Caco-2 (cell line): Measurements from ENCODE around the gene MROH2A. TPM values are rescaled to one million over a fixed set of nuclear protein-coding genes. Genes with fewer than 3 reads are reported as not detected.
A peak's percentile ranks its signal among the peaks of the same experiment; 100 is the strongest.

Source experiments
- BruUV-seq: library from RNA; stranded (reverse); fragments of 400-500 nt; replicated peaks from 2 replicates; lab custom pipeline; 2021; lab: Mats Ljungman, UMichigan
- CTCF ChIA-PET: fragments of 300-600 bp; sonication (Branson Sonifier 250); formaldehyde crosslinking; loops from one replicate; lab custom pipeline; 2022; ENCODE audit warnings: antibody characterized with exemption; lab: Charles Lee
- POLR2A ChIA-PET: fragments of 300-600 bp; sonication (Branson Sonifier 250); formaldehyde crosslinking; loops from one replicate; lab custom pipeline; 2022; ENCODE audit warnings: antibody characterized with exemption; lab: Charles Lee
- DNase-seq, 2 experiments: peaks; one replicate each; pipeline versions ENCODE4 v3.0.0 to v3.0.0-alpha.2; 2020 to 2022
- H3K27me3 ChIP-seq: replicated peaks from 2 replicates; pipeline ENCODE4 v1.6.0; 2011; ENCODE audit warnings: low read length; ENCODE audit not compliant: control insufficient read depth, insufficient read depth
- H3K36me3 ChIP-seq: 2 replicates; pipeline ENCODE4 v1.5.1; 2011; ENCODE audit warnings: low read length; ENCODE audit not compliant: control insufficient read depth, insufficient read depth
- H3K4me1 ChIP-seq: fragments of 250-450 bp; sonication (Bioruptor Pico); 2 replicates; pipeline ENCODE4 v1.5.1; 2020; ENCODE audit warnings: mild to moderate bottlenecking
- H3K4me3 ChIP-seq: 2 replicates; pipeline ENCODE4 v1.5.1; 2011; ENCODE audit warnings: low read depth, mild to moderate bottlenecking, control low read depth, low read length
- H3K9me3 ChIP-seq: fragments of 250-450 bp; sonication (Bioruptor Pico); 2 replicates; pipeline ENCODE4 v1.5.1; 2020; ENCODE audit warnings: mild to moderate bottlenecking, moderate library complexity
- H3K27ac Mint-ChIP-seq: one replicate; pipeline ENCODE4 v1.8.0; 2022; ENCODE audit warnings: mixed read lengths; ENCODE audit not compliant: unreplicated experiment
- H3K27me3 Mint-ChIP-seq: one replicate; pipeline ENCODE4 v1.8.0; 2022; ENCODE audit warnings: mixed read lengths; ENCODE audit not compliant: insufficient read depth, unreplicated experiment
- H3K36me3 Mint-ChIP-seq: one replicate; pipeline ENCODE4 v1.8.0; 2022; ENCODE audit warnings: mild to moderate bottlenecking, mixed read lengths; ENCODE audit not compliant: insufficient read depth, unreplicated experiment
- H3K4me1 Mint-ChIP-seq: one replicate; pipeline ENCODE4 v1.8.0; 2022; ENCODE audit warnings: low read depth, mixed read lengths; ENCODE audit not compliant: unreplicated experiment
- H3K4me3 Mint-ChIP-seq: one replicate; pipeline ENCODE4 v1.8.0; 2022; ENCODE audit warnings: mild to moderate bottlenecking, moderate library complexity, mixed read lengths; ENCODE audit not compliant: unreplicated experiment
- H3K9me3 Mint-ChIP-seq: one replicate; pipeline ENCODE4 v1.8.0; 2022; ENCODE audit warnings: mixed read lengths; ENCODE audit not compliant: unreplicated experiment
- intact Hi-C: fragments of 100-400 bp; cut with micrococcal nuclease; formaldehyde crosslinking; loops from one replicate; pipeline ENCODE4 v1.10.0; 2022; ENCODE audit not compliant: unreplicated experiment
- total RNA-seq: library from RNA; stranded (reverse); gene quantifications from 2 replicates; pipeline ENCODE4 v1.2.3, GENCODE V29; 2022
- TF ChIP-seq, protein P1 (sequence below), 2 experiments: fragments of 200-600 bp in 1 of 2; IDR thresholded peaks; 1 replicate in 1 of 2; 2 replicates in 1 of 2; pipeline versions ENCODE4 v1.5.1 to v1.8.0; 2011 to 2022; ENCODE audit warnings: antibody characterized with exemption in 1 of 2, control low read depth in 1 of 2, inconsistent platforms in 1 of 2, low read depth in 1 of 2, low read length in 1 of 2, mild to moderate bottlenecking in 1 of 2, moderate library complexity in 1 of 2; ENCODE audit not compliant: insufficient read depth in 1 of 2, severe bottlenecking in 1 of 2, unreplicated experiment in 1 of 2

MROH2A gene
- total RNA-seq, 1 experiment from 2014 or later = not detected

DNA sequence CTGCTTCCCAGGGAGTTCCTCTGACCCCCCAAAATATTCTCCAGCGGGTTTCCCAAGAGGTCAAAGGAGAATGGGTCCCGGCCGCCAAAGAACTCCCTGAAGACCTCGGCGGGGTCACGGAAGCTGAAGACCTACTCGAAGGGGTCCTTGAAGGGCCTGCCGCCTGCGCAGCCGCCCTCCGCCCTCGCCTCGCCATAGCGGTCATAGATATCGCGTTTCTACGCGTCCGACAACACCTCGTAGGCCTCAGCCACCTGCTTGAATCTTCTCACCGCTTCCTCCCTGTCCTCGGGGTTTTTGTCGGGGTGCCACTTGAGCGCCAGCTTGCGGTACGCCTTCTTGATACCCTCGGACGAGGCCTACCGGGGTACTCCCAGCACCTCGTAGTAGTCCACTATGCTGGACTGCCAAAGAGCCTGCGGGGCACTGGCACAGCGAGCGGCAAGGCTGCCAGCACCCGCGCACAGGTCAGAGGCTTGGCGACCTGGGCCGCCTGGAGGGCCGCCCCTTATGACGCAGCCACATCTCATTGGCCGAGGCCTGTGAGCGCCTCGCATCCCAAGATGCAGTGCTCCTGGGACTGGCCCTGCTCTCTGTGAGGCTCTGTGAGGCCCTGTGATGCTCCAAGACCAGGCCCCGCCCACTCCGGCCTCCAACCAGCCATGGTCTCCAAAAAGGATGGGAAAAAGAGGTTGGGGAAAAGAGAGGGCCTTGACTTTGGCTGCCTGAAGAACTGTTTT, 23.1 kb upstream of the MROH2A start:
- POLR2A ChIA-PET = no interaction called here
- Histone ChIP-seq H3K9me3 (peaks cover 7% of the 10 kb centered on the region), H3K27me3 (no peaks in the 10 kb centered on the region), H3K4me1 (peaks cover 10% of the 10 kb centered on the region; the same call in 1 of the 2 replicates), H3K36me3 (no peaks in the 10 kb centered on the region), H3K4me3 (no peak overlapping the region)
- Mint-ChIP-seq H3K9me3 (peaks cover 17% of the 10 kb centered on the region), H3K4me3 (no peak overlapping the region), H3K36me3 (peaks cover 6% of the 10 kb centered on the region), H3K27me3 (no peaks in the 10 kb centered on the region), H3K27ac (no peak overlapping the region), H3K4me1 (peaks cover 14% of the 10 kb centered on the region)
- DNase-seq = no peak
- TF ChIP-seq, protein P1, sequence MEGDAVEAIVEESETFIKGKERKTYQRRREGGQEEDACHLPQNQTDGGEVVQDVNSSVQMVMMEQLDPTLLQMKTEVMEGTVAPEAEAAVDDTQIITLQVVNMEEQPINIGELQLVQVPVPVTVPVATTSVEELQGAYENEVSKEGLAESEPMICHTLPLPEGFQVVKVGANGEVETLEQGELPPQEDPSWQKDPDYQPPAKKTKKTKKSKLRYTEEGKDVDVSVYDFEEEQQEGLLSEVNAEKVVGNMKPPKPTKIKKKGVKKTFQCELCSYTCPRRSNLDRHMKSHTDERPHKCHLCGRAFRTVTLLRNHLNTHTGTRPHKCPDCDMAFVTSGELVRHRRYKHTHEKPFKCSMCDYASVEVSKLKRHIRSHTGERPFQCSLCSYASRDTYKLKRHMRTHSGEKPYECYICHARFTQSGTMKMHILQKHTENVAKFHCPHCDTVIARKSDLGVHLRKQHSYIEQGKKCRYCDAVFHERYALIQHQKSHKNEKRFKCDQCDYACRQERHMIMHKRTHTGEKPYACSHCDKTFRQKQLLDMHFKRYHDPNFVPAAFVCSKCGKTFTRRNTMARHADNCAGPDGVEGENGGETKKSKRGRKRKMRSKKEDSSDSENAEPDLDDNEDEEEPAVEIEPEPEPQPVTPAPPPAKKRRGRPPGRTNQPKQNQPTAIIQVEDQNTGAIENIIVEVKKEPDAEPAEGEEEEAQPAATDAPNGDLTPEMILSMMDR (IDR thresholded peaks at IDR 0.05; ENCODE audit: insufficient read depth in 1 of 2, low read depth in 1 of 2, low read length in 1 of 2, severe bottlenecking in 1 of 2, unreplicated experiment in 1 of 2) = no peak
- intact Hi-C loops = no loop called here
- no TSS peak for BruUV-seq
- CTCF ChIA-PET = no interaction called here

DNA sequence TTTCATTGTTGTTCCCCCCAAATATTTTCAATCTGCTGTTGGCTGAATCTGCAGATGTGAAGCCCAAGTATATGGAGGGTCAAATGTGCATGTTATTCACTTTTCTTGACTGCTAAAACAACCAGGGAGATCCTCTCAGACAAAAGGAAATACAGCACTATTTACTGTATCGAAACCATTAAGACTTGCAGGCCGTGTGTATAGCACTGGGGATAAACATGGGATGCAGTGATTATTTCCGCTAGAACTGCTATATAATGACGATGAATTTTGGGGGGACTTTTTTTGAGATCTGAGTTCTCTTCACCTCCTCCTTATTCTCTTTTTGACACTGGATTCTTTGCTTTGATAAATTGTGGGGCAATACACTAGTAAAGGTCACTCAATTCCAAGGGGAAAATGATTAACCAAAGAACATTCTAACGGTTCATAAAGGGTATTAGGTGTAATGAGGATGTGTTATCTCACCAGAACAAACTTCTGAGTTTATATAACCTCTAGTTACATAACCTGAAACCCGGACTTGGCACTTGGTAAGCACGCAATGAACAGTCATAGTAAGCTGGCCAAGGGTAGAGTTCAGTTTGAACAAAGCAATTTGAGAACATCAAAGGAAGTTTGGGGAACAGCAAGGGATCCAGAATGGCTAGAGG, 21.6 kb upstream of the MROH2A start:
- H3K27me3 Mint-ChIP-seq = no peaks in the 10 kb centered on the region
- H3K4me3 ChIP-seq = no peak overlapping the region
- POLR2A ChIA-PET = no interaction called here
- 0 out of 2 replicates have a peak, but pooled peaks cover 3% of the 10 kb centered on the region for H3K4me1 ChIP-seq
- no peaks in the 10 kb centered on the region for H3K9me3 ChIP-seq
- peak; percentile 22 to 51 for DNase-seq
- H3K4me3 Mint-ChIP-seq = no peak overlapping the region
- TF ChIP-seq, protein P1 (IDR thresholded peaks at IDR 0.05; ENCODE audit: insufficient read depth in 1 of 2, low read depth in 1 of 2, low read length in 1 of 2, severe bottlenecking in 1 of 2, unreplicated experiment in 1 of 2) = no peak
- no peaks in the 10 kb centered on the region for H3K36me3 ChIP-seq
- CTCF ChIA-PET = no interaction called here
- no peak overlapping the region for H3K27ac Mint-ChIP-seq
- peaks cover 11% of the 10 kb centered on the region for H3K4me1 Mint-ChIP-seq
- H3K27me3 ChIP-seq = no peaks in the 10 kb centered on the region
- peaks cover 3% of the 10 kb centered on the region for H3K36me3 Mint-ChIP-seq
- intact Hi-C loops = no loop called here
- no TSS peak for BruUV-seq
- H3K9me3 Mint-ChIP-seq = peaks cover 5% of the 10 kb centered on the region

DNA sequence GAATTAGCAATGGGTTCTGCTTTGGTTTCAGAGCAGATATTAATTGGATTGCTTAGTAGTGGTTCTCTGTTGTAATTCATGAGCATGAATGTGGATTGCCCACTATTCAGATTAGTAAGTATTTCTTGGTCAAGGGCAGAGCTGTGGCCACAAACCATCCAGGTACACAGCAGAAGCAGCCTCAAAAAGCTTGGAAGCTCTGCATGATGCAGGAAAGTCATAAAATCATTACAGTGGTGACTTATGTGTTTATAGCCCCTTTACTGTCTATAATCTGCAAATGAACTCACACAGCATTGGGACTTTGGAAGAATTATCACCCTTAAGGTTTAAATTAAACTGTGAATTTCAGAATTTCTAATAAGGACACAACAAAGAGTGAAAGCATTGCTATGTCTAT, 20.0 kb upstream of the MROH2A start:
- intact Hi-C loops = no loop called here
- Mint-ChIP-seq H3K27ac (no peak overlapping the region), H3K9me3 (no peaks in the 10 kb centered on the region), H3K4me3 (no peak overlapping the region), H3K27me3 (no peaks in the 10 kb centered on the region), H3K36me3 (no peaks in the 10 kb centered on the region), H3K4me1 (peaks cover 7% of the 10 kb centered on the region)
- ChIA-PET CTCF (no interaction called here), POLR2A (no interaction called here)
- no peak for DNase-seq
- H3K4me3 ChIP-seq = no peak overlapping the region
- BruUV-seq = no TSS peak
- no peaks in the 10 kb centered on the region for H3K9me3 ChIP-seq
- no peaks in the 10 kb centered on the region for H3K27me3 ChIP-seq
- H3K4me1 ChIP-seq = no peaks in the 10 kb centered on the region
- H3K36me3 ChIP-seq = no peaks in the 10 kb centered on the region
- TF ChIP-seq, protein P1 (IDR thresholded peaks at IDR 0.05; ENCODE audit: insufficient read depth in 1 of 2, low read depth in 1 of 2, low read length in 1 of 2, severe bottlenecking in 1 of 2, unreplicated experiment in 1 of 2) = no peak
